Epithelial cell of proximal tubule (primary cell): ENCODE data around the gene SLC25A13. TPM values are rescaled to one million over a fixed set of nuclear protein-coding genes. Genes with fewer than 3 reads are reported as not detected.

Source experiments
- DNase-seq: peaks from one replicate; pipeline ENCODE4 v3.0.0-alpha.2; 2011; ENCODE audit warnings: low read depth
- H3K4me3 ChIP-seq: 2 replicates; pipeline ENCODE4 v1.5.1; 2011; ENCODE audit warnings: low read depth, mild to moderate bottlenecking, low read length
- CTCF ChIP-seq: conservative IDR thresholded peaks from 2 replicates; pipeline ENCODE4 v1.5.1; 2012; ENCODE audit warnings: low read depth, mild to moderate bottlenecking, low read length
- total RNA-seq: library from RNA; depleted of rRNA; stranded (reverse); fragments of >200 nt; gene quantifications from 2 replicates; pipeline ENCODE4 v1.2.3, GENCODE V29; 2015

SLC25A13 gene
- total RNA-seq, 1 donor from 2014 or later = 51.3 TPM

GRCh38 chr7:96122746-96123145, 199.2 kb downstream of the SLC25A13 start:
- no peak for DNase-seq
- TF ChIP-seq CTCF = no peak

GRCh38 chr7:96121752-96122151, 200.1 kb downstream of the SLC25A13 start:
- TF ChIP-seq CTCF = no peak

More at GRCh38 chr7:96122746-96123145, 199.2 kb downstream of the SLC25A13 start:
- H3K4me3 ChIP-seq = no peak overlapping the region

GRCh38 chr7:96120445-96121225, 201.3 kb downstream of the SLC25A13 start:
- no peak for TF ChIP-seq CTCF
- no peak for DNase-seq
- no peak overlapping the region for H3K4me3 ChIP-seq

More at GRCh38 chr7:96121752-96122151, 200.1 kb downstream of the SLC25A13 start:
- no peak overlapping the region for H3K4me3 ChIP-seq
- no peak for DNase-seq

GRCh38 chr7:96118449-96119001, 203.4 kb downstream of the SLC25A13 start:
- H3K4me3 ChIP-seq = no peak overlapping the region
- no peak for TF ChIP-seq CTCF
- DNase-seq = no peak

- no peak for DNase-seq
- TF ChIP-seq CTCF = no peak
- H3K4me3 ChIP-seq = no peak overlapping the region
Observed at GRCh38 chr7:96116173-96116572, 205.7 kb downstream of the SLC25A13 start.

- H3K4me3 ChIP-seq = no peak overlapping the region
- no peak for TF ChIP-seq CTCF
- DNase-seq = no peak
Observed at GRCh38 chr7:96114190-96114589, 207.7 kb downstream of the SLC25A13 start.
